IPS-15b (cell line): Measurements from ENCODE around the gene CLUH.

Source experiments
- H3K27me3 ChIP-seq: one replicate; pipeline ENCODE4 v1.6.1; 2013; ENCODE audit warnings: low read length; ENCODE audit not compliant: control insufficient read depth, insufficient read depth
- H3K36me3 ChIP-seq: one replicate; pipeline ENCODE4 v1.6.1; 2013; ENCODE audit warnings: low read length; ENCODE audit not compliant: control insufficient read depth, insufficient read depth
- H3K4me1 ChIP-seq: one replicate; pipeline ENCODE4 v1.6.1; 2013; ENCODE audit warnings: mild to moderate bottlenecking, low read length; ENCODE audit not compliant: control insufficient read depth, insufficient read depth
- H3K4me3 ChIP-seq: one replicate; pipeline ENCODE4 v1.5.1; 2013; ENCODE audit warnings: low read depth, low read length
- H3K9ac ChIP-seq: one replicate; pipeline ENCODE4 v1.6.1; 2013; ENCODE audit warnings: low read depth, mild to moderate bottlenecking, low read length
- H3K9me3 ChIP-seq: one replicate; pipeline ENCODE4 v1.6.1; 2013; ENCODE audit warnings: mild to moderate bottlenecking, low read length; ENCODE audit not compliant: control insufficient read depth, insufficient read depth

CLUH gene

DNA sequence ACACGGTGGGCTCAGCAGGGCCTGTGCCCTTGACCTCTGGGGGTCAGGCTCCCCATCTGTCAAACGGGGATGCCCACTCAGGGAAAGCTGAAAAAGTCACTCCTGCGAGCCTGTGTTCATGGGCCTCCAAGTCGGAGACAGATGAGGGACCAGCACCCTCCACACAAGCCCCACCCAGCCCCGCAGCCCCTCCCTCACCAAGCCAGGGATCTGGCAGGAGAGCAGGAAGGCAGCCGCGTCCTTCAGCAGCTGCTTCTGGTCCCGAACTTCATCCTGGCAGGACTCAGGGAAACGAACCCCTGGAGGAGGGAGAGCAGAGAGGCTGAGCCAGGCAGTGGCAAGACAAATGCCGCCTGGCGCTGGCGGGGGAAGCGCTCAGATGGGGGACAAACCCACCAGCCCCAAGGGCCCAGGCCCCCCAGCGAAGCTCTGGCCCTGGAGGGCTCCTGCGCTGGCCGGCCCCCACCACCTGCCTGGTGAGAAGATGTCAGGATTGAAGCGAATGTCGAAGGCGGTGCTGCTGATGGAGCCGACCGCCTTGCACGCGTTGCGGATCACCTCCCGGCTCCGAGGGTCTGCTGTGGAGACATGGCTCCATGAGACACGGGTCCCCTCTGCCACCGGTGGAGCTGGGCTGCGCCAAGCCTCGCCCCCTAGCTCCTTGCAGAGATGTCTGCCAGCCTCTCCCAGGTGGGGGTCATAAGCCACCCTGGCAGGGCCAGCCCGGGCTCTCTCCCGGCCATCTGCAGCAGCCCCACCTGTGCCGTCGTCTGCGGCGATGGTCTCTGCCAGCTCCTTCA is 15.4 kb downstream of the CLUH start:
- H3K36me3 ChIP-seq = peaks cover 68% of the 10 kb centered on the region

GRCh38 chr17:2695243-2695960 is 16.2 kb downstream of the CLUH start:
- no peaks in the 10 kb centered on the region for H3K9me3 ChIP-seq
- peaks cover 67% of the 10 kb centered on the region for H3K36me3 ChIP-seq
- H3K4me1 ChIP-seq = no peaks in the 10 kb centered on the region
- H3K4me3 ChIP-seq = no peak overlapping the region
- no peak overlapping the region for H3K9ac ChIP-seq
- H3K27me3 ChIP-seq = no peaks in the 10 kb centered on the region

More for the DNA sequence above, 15.4 kb downstream of the CLUH start:
- Histone ChIP-seq H3K9me3 (no peaks in the 10 kb centered on the region), H3K9ac (no peak overlapping the region), H3K4me3 (no peak overlapping the region), H3K4me1 (no peaks in the 10 kb centered on the region), H3K27me3 (no peaks in the 10 kb centered on the region)

GRCh38 chr17:2694381-2695242 is 17.0 kb downstream of the CLUH start:
- H3K4me1 ChIP-seq = no peaks in the 10 kb centered on the region
- peaks cover 60% of the 10 kb centered on the region for H3K36me3 ChIP-seq
- H3K4me3 ChIP-seq = no peak overlapping the region
- no peaks in the 10 kb centered on the region for H3K27me3 ChIP-seq
- H3K9ac ChIP-seq = no peak overlapping the region
- H3K9me3 ChIP-seq = no peaks in the 10 kb centered on the region

- Histone ChIP-seq H3K36me3 (peaks cover 53% of the 10 kb centered on the region), H3K4me1 (no peaks in the 10 kb centered on the region), H3K27me3 (no peaks in the 10 kb centered on the region), H3K9ac (no peak overlapping the region), H3K4me3 (no peak overlapping the region), H3K9me3 (no peaks in the 10 kb centered on the region)
These were observed 17.8 kb downstream of the CLUH start for GRCh38 chr17:2693561-2694380.

- H3K4me3 ChIP-seq = no peak overlapping the region
- no peaks in the 10 kb centered on the region for H3K9me3 ChIP-seq
- H3K9ac ChIP-seq = no peak overlapping the region
- no peaks in the 10 kb centered on the region for H3K4me1 ChIP-seq
- peaks cover 47% of the 10 kb centered on the region for H3K36me3 ChIP-seq
- no peaks in the 10 kb centered on the region for H3K27me3 ChIP-seq
These were observed 18.8 kb downstream of the CLUH start for GRCh38 chr17:2692781-2693135.

DNA sequence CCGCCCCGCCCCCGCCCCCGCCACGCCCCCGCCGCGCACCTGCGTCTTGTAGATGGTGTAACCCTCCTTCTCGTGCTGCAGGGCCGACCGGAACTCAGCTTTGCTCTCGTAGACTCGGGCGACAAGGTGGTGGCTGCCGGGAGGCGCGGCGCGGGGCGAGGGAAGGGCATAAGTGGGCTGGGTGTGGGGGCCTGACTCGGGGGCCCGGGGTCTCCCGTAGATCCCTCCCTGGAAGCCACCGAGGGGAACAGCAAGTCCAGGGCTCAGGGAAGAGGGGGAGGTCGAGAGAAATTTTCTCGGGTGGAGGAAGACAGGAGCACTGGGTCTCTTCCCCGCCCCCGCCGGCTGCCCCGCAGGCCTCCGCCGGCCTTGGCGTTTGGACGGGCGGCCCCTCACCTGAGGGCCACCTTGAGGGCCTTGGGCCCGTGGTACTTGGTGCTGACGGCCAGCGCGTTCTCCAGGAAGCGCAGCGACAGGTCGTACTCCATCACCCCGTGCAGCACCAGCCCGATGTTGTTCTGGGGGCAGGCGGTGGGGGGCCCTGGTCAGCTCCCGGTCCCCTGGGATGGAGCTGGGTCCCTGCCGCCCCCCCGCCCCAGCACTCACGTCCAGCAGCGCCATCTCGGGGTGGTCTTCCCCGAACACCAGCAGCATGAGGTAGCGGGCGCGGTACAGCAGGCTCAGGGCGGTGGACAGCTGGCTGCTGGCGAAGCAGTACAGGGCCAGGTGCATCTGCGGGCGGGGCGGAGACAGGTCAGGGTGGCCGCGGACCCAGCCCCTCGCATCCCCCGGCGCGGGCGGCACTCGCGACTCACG is 19.4 kb downstream of the CLUH start:
- no peak overlapping the region for H3K4me3 ChIP-seq
- H3K9me3 ChIP-seq = no peaks in the 10 kb centered on the region
- no peaks in the 10 kb centered on the region for H3K27me3 ChIP-seq
- peaks cover 44% of the 10 kb centered on the region for H3K36me3 ChIP-seq
- H3K4me1 ChIP-seq = no peaks in the 10 kb centered on the region
- no peak overlapping the region for H3K9ac ChIP-seq

DNA sequence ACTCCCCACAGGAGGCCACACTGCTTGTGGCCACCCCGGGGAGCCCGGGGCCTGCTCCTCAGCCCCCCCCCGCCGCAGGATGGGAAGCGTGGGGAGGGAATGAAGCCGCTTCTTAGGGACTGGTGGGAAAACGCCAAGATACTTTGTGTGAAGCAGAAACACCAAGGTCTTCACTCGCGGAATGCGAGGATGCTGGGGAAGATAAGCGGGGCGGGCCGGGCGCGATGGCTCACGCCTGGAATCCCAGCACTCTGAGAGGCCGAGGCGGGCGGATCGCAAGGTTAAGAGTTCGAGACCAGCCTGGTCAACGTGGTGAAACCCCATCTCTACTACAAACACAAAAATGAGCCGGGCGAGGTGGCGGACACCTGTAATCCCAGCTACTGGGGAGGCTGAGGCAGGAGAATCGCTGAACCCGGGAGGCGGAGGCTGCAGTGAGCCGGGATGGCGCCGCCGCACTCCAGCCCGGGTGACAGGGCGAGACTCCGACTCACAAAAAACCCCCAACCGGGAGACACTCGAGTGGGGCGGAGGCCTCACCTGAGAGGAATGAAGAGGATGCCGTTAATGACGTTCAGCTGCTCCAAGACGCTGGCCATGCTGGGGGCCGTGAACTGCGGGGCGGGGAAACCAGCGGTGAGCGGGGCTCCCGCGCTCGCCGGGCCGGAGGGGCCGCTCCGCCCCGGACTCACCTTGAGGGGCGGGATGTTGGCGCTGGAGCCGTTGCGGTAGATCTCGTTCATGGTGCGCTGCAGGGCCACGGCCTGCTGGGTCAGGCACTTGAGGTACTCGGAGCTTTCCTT is 20.3 kb downstream of the CLUH start:
- no peaks in the 10 kb centered on the region for H3K9me3 ChIP-seq
- peaks cover 35% of the 10 kb centered on the region for H3K36me3 ChIP-seq
- no peaks in the 10 kb centered on the region for H3K4me1 ChIP-seq
- H3K4me3 ChIP-seq = no peak overlapping the region
- no peaks in the 10 kb centered on the region for H3K27me3 ChIP-seq
- H3K9ac ChIP-seq = no peak overlapping the region

GRCh38 chr17:2690165-2691068 is 21.1 kb downstream of the CLUH start:
- no peaks in the 10 kb centered on the region for H3K4me1 ChIP-seq

DNA sequence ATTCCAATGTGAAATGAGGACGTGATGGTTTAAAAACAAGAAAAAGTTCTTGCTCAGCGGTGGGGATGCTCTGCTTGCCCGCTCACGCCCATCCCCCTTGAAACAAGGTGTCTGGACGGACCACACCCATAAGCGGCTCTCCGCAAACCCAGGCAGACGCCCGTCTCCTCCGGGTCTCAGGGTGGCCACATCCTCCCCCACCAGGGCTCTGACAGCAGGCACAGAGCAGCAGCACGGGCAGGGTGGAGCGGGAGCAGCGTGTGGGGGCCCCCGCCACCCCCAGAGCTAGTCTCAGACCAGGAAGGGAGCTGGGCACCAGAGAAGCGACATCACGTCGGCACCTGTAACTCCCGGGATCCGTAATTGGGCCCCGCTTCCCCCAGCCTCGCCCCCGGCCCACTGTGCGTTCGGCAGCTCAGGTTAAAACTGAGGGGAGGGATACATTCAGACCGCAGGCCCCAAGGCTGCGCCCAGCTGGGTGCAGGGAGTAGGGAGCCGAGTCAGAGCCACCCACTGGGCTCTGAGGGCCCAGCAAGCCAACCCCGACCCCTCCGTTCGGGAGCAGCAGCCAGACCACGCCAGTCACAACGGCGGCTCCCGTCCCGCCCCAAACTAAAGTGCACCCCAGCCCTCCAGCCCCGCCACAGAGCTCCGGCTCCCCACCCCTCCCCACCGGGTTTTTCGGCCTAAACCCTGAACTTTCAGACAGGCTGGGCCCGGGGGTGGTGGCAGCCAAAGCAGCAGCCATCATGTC is 22.0 kb downstream of the CLUH start:
- no peak overlapping the region for H3K4me3 ChIP-seq
- H3K36me3 ChIP-seq = peaks cover 21% of the 10 kb centered on the region
- no peaks in the 10 kb centered on the region for H3K9me3 ChIP-seq
- no peaks in the 10 kb centered on the region for H3K27me3 ChIP-seq
- no peak overlapping the region for H3K9ac ChIP-seq
- no peaks in the 10 kb centered on the region for H3K4me1 ChIP-seq

More at GRCh38 chr17:2690165-2691068, 21.1 kb downstream of the CLUH start:
- H3K9me3 ChIP-seq = no peaks in the 10 kb centered on the region
- no peaks in the 10 kb centered on the region for H3K27me3 ChIP-seq
- H3K9ac ChIP-seq = no peak overlapping the region
- peaks cover 27% of the 10 kb centered on the region for H3K36me3 ChIP-seq
- no peak overlapping the region for H3K4me3 ChIP-seq
